ENCODE data around the gene HIVEP1.

- TF ChIP-seq CTCF (IDR thresholded peaks at IDR 0.05; ENCODE audit: low read depth, low read length, missing input control) (no peak), MAX (IDR thresholded peaks at IDR 0.05) (no peak), FOXA1 (IDR thresholded peaks at IDR 0.05) (no peak)
Observed at GRCh38 chr6:12078014-12078413, 65.9 kb downstream of the HIVEP1 start.
